Measurements from ENCODE around the gene SPAG5.

The SPAG5 gene

GRCh38 chr17:28551421-28552175 is 47.2 kb downstream of the SPAG5 start:
- Mint-ChIP-seq H3K4me3 (peak overlapping the region; percentile 89), H3K27ac (peak overlapping the region; percentile 59), H3K27me3 (ENCODE audit: low read depth, poor library complexity) (peaks cover 3% of the 10 kb centered on the region), H3K36me3 (ENCODE audit: low read depth) (peaks cover 30% of the 10 kb centered on the region), H3K9me3 (no peaks in the 10 kb centered on the region), H3K4me1 (peaks cover 51% of the 10 kb centered on the region)
- no peak for TF ChIP-seq CTCF (IDR thresholded peaks at IDR 0.05)
- DNase-seq: no peak

GRCh38 chr17:28550858-28551257 is 48.0 kb downstream of the SPAG5 start:
- DNase-seq: peak; percentile 28
- H3K27ac Mint-ChIP-seq: no peak overlapping the region

GRCh38 chr17:28549236-28550132 is 49.3 kb downstream of the SPAG5 start:
- TF ChIP-seq CTCF (IDR thresholded peaks at IDR 0.05): no peak
- no peak for DNase-seq

More at GRCh38 chr17:28550858-28551257, 48.0 kb downstream of the SPAG5 start:
- no peak for TF ChIP-seq CTCF (IDR thresholded peaks at IDR 0.05)
- Mint-ChIP-seq H3K9me3 (no peaks in the 10 kb centered on the region), H3K4me3 (peak overlapping the region; percentile 89), H3K36me3 (ENCODE audit: low read depth) (peaks cover 23% of the 10 kb centered on the region), H3K4me1 (peaks cover 52% of the 10 kb centered on the region), H3K27me3 (ENCODE audit: low read depth, poor library complexity) (peaks cover 3% of the 10 kb centered on the region)

GRCh38 chr17:28548417-28549130 is 50.3 kb downstream of the SPAG5 start:
- H3K9me3 Mint-ChIP-seq: no peaks in the 10 kb centered on the region
- no peak for DNase-seq

More at GRCh38 chr17:28549236-28550132, 49.3 kb downstream of the SPAG5 start:
- no peaks in the 10 kb centered on the region for H3K9me3 Mint-ChIP-seq
- peaks cover 56% of the 10 kb centered on the region for H3K4me1 Mint-ChIP-seq
- H3K27ac Mint-ChIP-seq: peak overlapping the region; percentile 26
- peaks cover 19% of the 10 kb centered on the region for H3K36me3 Mint-ChIP-seq (ENCODE audit: low read depth)
- H3K4me3 Mint-ChIP-seq: no peak overlapping the region
- H3K27me3 Mint-ChIP-seq (ENCODE audit: low read depth, poor library complexity): peaks cover 3% of the 10 kb centered on the region

More at GRCh38 chr17:28548417-28549130, 50.3 kb downstream of the SPAG5 start:
- H3K36me3 Mint-ChIP-seq (ENCODE audit: low read depth): peaks cover 10% of the 10 kb centered on the region
- no peak overlapping the region for H3K27ac Mint-ChIP-seq
- peaks cover 3% of the 10 kb centered on the region for H3K27me3 Mint-ChIP-seq (ENCODE audit: low read depth, poor library complexity)
- no peak for TF ChIP-seq CTCF (IDR thresholded peaks at IDR 0.05)
- peak overlapping the region; percentile 56 for H3K4me3 Mint-ChIP-seq
- peaks cover 56% of the 10 kb centered on the region for H3K4me1 Mint-ChIP-seq
